ENCODE results near the gene C20orf204.
"Not testable (repeated sequence)": the region's sequence is repeated elsewhere in the genome, so short reads cannot be mapped to it uniquely, and the experiment has no call there.

Gene C20orf204

DNA sequence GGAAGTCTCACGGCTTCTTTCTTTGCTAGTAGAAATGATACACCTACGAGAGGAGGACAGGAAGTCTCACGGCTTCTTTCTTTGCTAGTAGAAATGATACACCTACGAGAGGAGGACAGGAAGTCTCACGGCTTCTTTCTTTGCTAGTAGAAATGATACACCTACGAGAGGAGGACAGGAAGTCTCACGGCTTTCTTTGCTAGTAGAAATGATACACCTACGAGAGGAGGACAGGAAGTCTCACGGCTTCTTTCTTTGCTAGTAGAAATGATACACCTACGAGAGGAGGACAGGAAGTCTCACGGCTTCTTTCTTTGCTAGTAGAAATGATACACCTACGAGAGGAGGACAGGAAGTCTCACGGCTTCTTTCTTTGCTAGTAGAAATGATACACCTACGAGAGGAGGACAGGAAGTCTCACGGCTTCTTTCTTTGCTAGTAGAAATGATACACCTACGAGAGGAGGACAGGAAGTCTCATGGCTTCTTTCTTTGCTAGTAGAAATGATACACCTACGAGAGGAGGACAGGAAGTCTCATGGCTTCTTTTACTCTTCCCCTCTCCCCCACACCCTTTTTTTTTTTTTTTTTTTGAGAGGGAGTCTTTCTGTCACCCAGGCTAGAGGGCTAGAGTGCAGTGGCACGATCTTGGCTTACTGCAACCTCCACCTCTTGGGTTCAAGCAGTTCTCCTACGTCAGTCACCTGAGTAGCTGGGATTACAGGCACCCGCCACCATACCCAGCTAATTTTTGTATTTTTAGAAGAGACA, 23.4 kb upstream of the C20orf204 start:
- peaks cover 39 to 45% of the 10 kb centered on the region in 2 donors for H3K36me3 ChIP-seq (ENCODE audit: control insufficient read depth in 2 of 2, insufficient read depth in 2 of 2, low read length in 2 of 2)
- not testable (repeated sequence) for H3K27ac ChIP-seq (ENCODE audit: low read length); H3K9ac ChIP-seq (ENCODE audit: low read length in 2 of 2); H3K4me1 ChIP-seq (ENCODE audit: control insufficient read depth, insufficient read depth, low read length); H3K27me3 ChIP-seq (ENCODE audit: control insufficient read depth in 1 of 2, insufficient read depth in 2 of 2, low read length in 2 of 2); H3K4me3 ChIP-seq (ENCODE audit: low read length in 2 of 2); H3K9me3 ChIP-seq (ENCODE audit: control insufficient read depth in 2 of 2, low read length in 2 of 2)

DNA sequence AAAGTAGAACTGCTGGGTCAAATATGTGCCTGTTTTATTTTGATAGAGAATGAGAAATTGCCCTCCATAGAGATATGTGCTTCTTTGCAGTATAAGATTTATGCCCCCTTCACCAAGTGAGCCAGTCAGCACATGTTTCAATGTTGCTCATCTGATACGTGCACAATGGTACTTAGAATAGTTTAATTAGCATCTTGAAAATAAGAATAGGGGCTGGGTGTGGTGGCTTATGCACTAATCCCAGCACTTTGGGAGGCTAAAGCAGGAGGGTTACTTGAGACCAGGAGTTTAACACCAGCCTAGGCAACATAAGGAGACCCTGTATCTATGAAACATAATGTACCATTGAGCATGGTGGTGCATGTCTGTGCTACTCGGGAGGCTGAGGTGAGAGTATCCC, 20.3 kb upstream of the C20orf204 start:
- peaks cover 36 to 50% of the 10 kb centered on the region in 2 donors for H3K36me3 ChIP-seq (ENCODE audit: control insufficient read depth in 2 of 2, insufficient read depth in 2 of 2, low read length in 2 of 2)

DNA sequence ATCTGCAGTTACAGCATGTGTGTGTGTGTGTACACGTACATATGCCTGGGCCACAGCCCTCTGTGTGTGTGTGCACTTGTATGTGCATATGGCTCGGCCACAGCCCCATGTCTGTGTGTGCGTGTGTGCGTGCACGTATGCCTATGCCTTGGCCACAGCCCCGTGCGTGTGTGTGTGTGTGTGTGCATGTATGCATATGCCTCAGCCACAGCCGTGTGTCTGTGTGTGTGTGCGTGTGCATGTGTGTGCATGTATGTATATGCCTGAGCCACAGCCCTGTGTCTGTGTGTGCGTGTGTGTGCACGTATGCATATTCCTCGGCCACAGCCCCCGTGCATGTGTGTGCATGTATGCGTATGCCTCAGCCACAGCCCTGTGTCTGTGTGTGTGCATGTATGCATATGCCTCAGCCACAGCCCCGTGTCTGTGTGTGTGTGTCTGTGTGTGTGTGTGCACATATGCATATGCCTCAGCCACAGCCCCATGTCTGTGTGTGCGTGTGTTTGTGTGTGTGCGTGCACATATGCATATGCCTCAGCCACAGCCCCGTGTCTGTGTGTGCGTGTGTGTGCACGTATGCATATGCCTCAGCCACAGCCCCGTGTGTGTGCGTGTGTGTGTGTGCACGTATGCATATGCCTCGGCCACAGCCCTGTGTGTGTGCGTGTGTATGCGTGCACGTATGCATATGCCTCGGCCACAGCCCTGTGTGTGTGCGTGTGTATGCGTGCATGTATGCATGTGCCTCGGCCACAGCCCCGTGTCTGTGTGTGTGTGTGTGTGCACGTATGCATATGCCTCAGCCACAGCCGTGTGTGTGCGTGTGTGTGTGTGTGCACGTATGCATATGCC, 14.6 kb upstream of the C20orf204 start:
- peaks cover 55 to 68% of the 10 kb centered on the region in 2 donors for H3K36me3 ChIP-seq (ENCODE audit: control insufficient read depth in 2 of 2, insufficient read depth in 2 of 2, low read length in 2 of 2)
- no peak overlapping the region for H3K27ac ChIP-seq (ENCODE audit: low read length)
- no peaks in the 10 kb centered on the region for H3K9me3 ChIP-seq (ENCODE audit: control insufficient read depth in 2 of 2, low read length in 2 of 2)
- H3K4me1 ChIP-seq (ENCODE audit: control insufficient read depth, insufficient read depth, low read length) = peaks cover 2% of the 10 kb centered on the region
- H3K9ac ChIP-seq (ENCODE audit: low read length in 2 of 2) = no peak overlapping the region
- H3K27me3 ChIP-seq (ENCODE audit: control insufficient read depth in 1 of 2, insufficient read depth in 2 of 2, low read length in 2 of 2) = no peaks in the 10 kb centered on the region
- H3K4me3 ChIP-seq (ENCODE audit: low read length in 2 of 2) = no peak overlapping the region

More for the DNA sequence above, 20.3 kb upstream of the C20orf204 start:
- H3K4me1 ChIP-seq (ENCODE audit: control insufficient read depth, insufficient read depth, low read length) = no peaks in the 10 kb centered on the region
- H3K27ac ChIP-seq (ENCODE audit: low read length) = no peak overlapping the region
- H3K4me3 ChIP-seq (ENCODE audit: low read length in 2 of 2) = no peak overlapping the region
- H3K9me3 ChIP-seq (ENCODE audit: control insufficient read depth in 2 of 2, low read length in 2 of 2) = no peaks in the 10 kb centered on the region
- no peak overlapping the region for H3K9ac ChIP-seq (ENCODE audit: low read length in 2 of 2)
- H3K27me3 ChIP-seq (ENCODE audit: control insufficient read depth in 1 of 2, insufficient read depth in 2 of 2, low read length in 2 of 2) = no peaks in the 10 kb centered on the region

DNA sequence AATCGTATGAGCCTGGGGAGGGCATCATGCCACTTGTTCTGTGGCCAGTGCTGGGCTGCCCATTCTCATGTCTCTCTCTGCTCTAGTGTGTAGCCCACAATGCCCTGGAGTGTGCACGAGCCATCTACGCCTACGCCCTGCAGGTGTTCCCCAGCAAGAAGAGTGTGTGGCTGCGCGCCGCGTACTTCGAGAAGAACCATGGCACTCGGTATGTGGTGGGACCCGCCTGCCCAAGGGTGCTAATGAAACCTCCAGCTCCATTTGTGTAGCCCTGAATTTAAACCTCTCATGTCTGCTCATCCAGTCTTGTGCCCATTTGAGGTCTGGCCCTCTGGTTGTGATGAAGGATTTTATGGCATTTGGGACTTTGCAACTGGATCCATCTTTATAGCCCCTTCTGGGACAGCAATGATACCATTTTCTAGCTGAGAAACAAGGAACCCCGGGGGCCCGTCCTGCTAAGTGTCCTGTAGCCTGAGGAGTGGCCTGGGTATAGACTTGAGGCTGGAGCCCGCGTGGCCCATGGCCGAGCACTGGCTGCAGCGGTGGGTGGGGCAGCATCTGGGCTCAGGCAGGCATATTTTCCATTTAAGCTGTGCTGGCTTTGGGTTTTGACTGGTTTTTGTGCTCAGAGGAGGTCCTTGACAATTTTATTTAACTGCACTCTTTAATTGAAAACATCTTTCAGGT, 13.2 kb upstream of the C20orf204 start:
- no peak overlapping the region for H3K9ac ChIP-seq (ENCODE audit: low read length in 2 of 2)
- H3K4me3 ChIP-seq (ENCODE audit: low read length in 2 of 2) = no peak overlapping the region
- H3K27me3 ChIP-seq (ENCODE audit: control insufficient read depth in 1 of 2, insufficient read depth in 2 of 2, low read length in 2 of 2) = no peaks in the 10 kb centered on the region
- H3K36me3 ChIP-seq (ENCODE audit: control insufficient read depth in 2 of 2, insufficient read depth in 2 of 2, low read length in 2 of 2) = peaks cover 60 to 73% of the 10 kb centered on the region in 2 donors
- peaks cover 10% of the 10 kb centered on the region for H3K4me1 ChIP-seq (ENCODE audit: control insufficient read depth, insufficient read depth, low read length)
- H3K27ac ChIP-seq (ENCODE audit: low read length) = no peak overlapping the region
- no peaks in the 10 kb centered on the region for H3K9me3 ChIP-seq (ENCODE audit: control insufficient read depth in 2 of 2, low read length in 2 of 2)

DNA sequence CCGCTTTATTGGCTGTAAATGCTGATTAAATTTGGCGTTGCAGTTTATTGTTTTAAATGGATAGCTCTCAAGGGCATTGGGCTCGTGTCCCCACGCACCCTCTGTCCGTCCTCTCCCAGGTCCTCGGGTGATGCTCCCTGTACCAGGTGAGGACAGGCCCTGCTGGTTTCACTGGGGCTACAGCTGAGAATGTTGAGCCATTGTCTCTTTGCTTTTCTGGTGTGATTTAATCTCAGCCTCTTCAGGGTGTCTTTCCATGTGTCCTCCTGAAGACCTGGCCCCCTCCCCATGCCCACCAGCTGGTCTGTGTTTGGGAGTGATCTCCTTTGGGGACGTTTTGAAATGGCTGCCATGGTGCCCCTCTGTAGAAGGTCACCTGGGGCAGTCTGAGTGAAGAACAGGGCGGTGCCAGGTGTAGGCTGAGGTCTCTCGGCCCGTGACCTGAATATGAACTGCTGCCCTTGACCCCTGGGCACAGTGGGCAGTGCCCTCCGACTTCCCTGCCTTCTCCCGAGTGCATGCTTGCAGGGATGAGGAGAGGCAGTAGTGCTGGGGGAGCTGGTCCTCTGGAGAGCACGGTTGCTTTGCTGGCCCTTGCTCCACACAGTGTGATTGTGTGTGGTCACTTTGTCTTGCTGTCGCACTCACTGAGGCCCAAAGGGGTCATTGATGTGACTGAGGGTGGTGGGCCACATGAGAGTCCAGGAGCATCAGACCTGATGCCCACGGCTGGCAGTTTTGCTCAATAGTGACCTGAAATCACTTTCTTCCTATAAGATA, 12.4 kb upstream of the C20orf204 start:
- Histone ChIP-seq H3K4me3 (ENCODE audit: low read length in 2 of 2) (no peak overlapping the region), H3K36me3 (ENCODE audit: control insufficient read depth in 2 of 2, insufficient read depth in 2 of 2, low read length in 2 of 2) (peaks cover 55 to 70% of the 10 kb centered on the region in 2 donors), H3K4me1 (ENCODE audit: control insufficient read depth, insufficient read depth, low read length) (peaks cover 18% of the 10 kb centered on the region), H3K9ac (ENCODE audit: low read length in 2 of 2) (no peak overlapping the region), H3K27ac (ENCODE audit: low read length) (no peak overlapping the region), H3K27me3 (ENCODE audit: control insufficient read depth in 1 of 2, insufficient read depth in 2 of 2, low read length in 2 of 2) (no peaks in the 10 kb centered on the region), H3K9me3 (ENCODE audit: control insufficient read depth in 2 of 2, low read length in 2 of 2) (no peaks in the 10 kb centered on the region)

DNA sequence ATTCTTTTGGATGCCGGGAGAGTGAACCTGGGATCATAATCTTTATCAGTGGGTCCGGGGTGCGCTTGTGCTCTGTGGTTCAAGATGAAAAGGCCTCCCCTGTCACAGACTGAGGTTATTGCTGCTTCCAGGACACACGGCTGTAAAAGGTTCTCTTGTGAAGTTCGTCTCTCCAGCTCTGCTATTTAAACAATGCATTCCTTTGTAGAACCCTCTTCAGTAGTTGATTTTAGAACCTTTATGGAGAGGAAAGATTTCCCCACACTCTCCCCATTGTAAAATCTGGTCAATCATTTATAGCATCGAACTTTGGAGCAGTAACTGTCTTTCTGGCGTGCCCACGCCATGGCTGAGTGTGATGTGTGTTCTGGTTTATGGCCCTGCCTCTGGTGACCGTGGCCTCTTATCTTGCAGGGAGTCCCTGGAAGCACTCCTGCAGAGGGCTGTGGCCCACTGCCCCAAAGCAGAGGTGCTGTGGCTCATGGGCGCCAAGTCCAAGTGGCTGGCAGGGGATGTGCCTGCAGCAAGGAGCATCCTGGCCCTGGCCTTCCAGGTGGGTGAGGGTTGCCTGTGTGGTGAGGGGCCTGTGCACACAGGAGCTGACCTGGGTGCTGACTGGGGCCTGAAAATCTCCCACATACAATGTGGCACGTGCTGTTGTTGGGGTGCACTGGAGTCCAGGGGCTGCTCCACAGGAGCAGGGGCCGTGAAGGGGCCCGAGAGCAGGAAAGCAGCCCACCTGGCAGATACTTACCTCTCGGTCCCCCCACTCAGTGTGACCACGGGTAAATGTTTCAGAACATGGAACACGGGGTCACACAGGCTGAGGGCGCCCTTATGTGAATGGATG, 11.6 kb upstream of the C20orf204 start:
- no peak overlapping the region for H3K4me3 ChIP-seq (ENCODE audit: low read length in 2 of 2)
- H3K9me3 ChIP-seq (ENCODE audit: control insufficient read depth in 2 of 2, low read length in 2 of 2) = no peaks in the 10 kb centered on the region
- H3K27me3 ChIP-seq (ENCODE audit: control insufficient read depth in 1 of 2, insufficient read depth in 2 of 2, low read length in 2 of 2) = no peaks in the 10 kb centered on the region
- H3K4me1 ChIP-seq (ENCODE audit: control insufficient read depth, insufficient read depth, low read length) = peaks cover 20% of the 10 kb centered on the region
- no peak overlapping the region for H3K9ac ChIP-seq (ENCODE audit: low read length in 2 of 2)
- peaks cover 56 to 67% of the 10 kb centered on the region in 2 donors for H3K36me3 ChIP-seq (ENCODE audit: control insufficient read depth in 2 of 2, insufficient read depth in 2 of 2, low read length in 2 of 2)
- no peak overlapping the region for H3K27ac ChIP-seq (ENCODE audit: low read length)

DNA sequence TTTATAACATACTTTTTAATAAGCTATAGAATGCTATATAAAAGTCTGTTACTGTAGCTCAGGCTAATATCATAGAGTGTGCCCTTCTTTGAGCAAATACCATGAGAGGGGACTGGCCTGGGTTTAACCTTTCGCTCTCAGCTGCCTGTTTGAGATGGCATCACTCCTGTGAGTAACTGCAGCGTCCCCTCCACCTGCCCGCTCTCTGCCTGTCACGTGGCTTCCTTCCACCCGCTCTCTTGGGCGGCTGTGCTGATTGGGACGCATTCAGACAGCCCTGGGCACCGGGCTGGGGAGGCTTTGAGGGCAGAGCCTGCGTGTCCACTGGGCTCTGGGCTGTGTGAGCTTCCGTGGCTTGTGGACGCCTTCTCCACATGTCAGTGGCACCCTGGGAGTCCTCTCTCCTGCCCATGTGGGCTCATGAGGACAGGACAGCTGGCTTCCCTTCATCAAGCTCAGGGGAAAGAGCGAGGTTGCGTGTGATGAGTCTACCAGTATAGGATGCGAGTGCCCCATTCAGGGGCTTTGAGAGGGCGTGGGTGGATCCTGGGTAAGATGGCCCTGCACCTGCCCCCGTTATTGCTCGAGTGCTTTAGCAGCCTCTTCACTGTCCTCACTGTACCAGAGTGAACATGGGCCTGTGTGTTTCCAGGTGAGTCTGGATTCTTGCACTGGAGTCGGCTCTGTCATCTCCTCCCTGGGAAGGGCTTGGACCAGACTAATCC, 10.7 kb upstream of the C20orf204 start:
- Histone ChIP-seq H3K27ac (ENCODE audit: low read length) (no peak overlapping the region), H3K4me3 (ENCODE audit: low read length in 2 of 2) (no peak overlapping the region), H3K9ac (ENCODE audit: low read length in 2 of 2) (no peak overlapping the region), H3K4me1 (ENCODE audit: control insufficient read depth, insufficient read depth, low read length) (peaks cover 20% of the 10 kb centered on the region), H3K9me3 (ENCODE audit: control insufficient read depth in 2 of 2, low read length in 2 of 2) (no peaks in the 10 kb centered on the region), H3K36me3 (ENCODE audit: control insufficient read depth in 2 of 2, insufficient read depth in 2 of 2, low read length in 2 of 2) (peaks cover 59 to 70% of the 10 kb centered on the region in 2 donors), H3K27me3 (ENCODE audit: control insufficient read depth in 1 of 2, insufficient read depth in 2 of 2, low read length in 2 of 2) (no peaks in the 10 kb centered on the region)

DNA sequence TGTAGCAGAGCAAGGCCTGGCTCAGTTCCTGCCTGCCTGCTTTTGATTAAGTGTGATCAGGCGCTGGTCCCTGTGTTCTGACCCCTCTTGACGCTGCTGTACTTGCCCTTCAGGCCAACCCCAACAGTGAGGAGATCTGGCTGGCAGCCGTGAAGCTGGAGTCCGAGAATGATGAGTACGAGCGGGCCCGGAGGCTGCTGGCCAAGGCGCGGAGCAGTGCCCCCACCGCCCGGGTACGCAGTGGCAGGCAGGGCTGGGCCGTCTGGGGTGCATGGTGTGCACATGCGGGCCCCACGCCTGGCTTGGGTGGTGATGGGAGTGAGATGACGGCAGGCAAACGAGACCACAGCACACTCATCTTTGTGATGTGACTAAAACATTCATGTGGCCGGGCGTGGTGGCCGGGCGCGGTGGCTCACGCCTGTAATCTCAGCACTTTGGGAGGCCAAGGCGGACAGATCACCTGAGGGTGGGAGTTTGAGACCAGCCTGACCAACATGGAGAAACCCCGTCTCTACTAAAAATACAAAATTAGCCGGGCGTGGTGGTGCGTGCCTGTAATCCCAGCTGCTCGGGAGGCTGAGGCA, 10.1 kb upstream of the C20orf204 start:
- peaks cover 65 to 76% of the 10 kb centered on the region in 2 donors for H3K36me3 ChIP-seq (ENCODE audit: control insufficient read depth in 2 of 2, insufficient read depth in 2 of 2, low read length in 2 of 2)
- H3K4me1 ChIP-seq (ENCODE audit: control insufficient read depth, insufficient read depth, low read length) = peaks cover 20% of the 10 kb centered on the region
- H3K9me3 ChIP-seq (ENCODE audit: control insufficient read depth in 2 of 2, low read length in 2 of 2) = no peaks in the 10 kb centered on the region
- no peak overlapping the region for H3K9ac ChIP-seq (ENCODE audit: low read length in 2 of 2)
- H3K27me3 ChIP-seq (ENCODE audit: control insufficient read depth in 1 of 2, insufficient read depth in 2 of 2, low read length in 2 of 2) = no peaks in the 10 kb centered on the region
- no peak overlapping the region for H3K4me3 ChIP-seq (ENCODE audit: low read length in 2 of 2)
- no peak overlapping the region for H3K27ac ChIP-seq (ENCODE audit: low read length)
